SK-N-SH (cell line): ENCODE data around the gene MACROD2. TPM values are rescaled to one million over a fixed set of nuclear protein-coding genes. Genes with fewer than 3 reads are reported as not detected.

Source experiments
- CTCF ChIA-PET: fragments of 300-600, 350-600 bp; formaldehyde crosslinking; extraction: SDS; loops from one replicate; lab custom pipeline; 2021; lab: Yijun Ruan, JAX
- POLR2A ChIA-PET: fragments of 350-600 bp; sonication (Branson Sonifier 250); formaldehyde crosslinking; extraction: SDS; loops from one replicate; lab custom pipeline; 2020; ENCODE audit warnings: antibody characterized with exemption, inconsistent platforms; lab: Yijun Ruan, JAX
- DNase-seq: peaks from one replicate; pipeline ENCODE4 v3.0.0; 2012
- H2AFZ ChIP-seq: fragments of 200-600 bp; sonication (generic); 2 replicates; pipeline ENCODE4 v1.8.1; 2016; ENCODE audit warnings: antibody characterized with exemption, mild to moderate bottlenecking, low read depth
- H3F3A ChIP-seq: fragments of 200-600 bp; sonication (generic); replicated peaks from 2 replicates; pipeline ENCODE3; 2016; ENCODE audit warnings: antibody characterized with exemption, mild to moderate bottlenecking; ENCODE audit not compliant: insufficient read depth
- H3K27ac ChIP-seq, 2 experiments: fragments of 200-500 bp in 1 of 2; fragments of 200-600 bp in 1 of 2; sonication (Bioruptor generic) in 1 of 2; sonication (generic), shearing (Covaris generic) in 1 of 2; 2 replicates each; pipeline versions ENCODE4 v1.5.1 to v1.6.1; 2014 to 2016; ENCODE audit warnings: low read depth in 2 of 2, inconsistent platforms in 1 of 2, low read length in 1 of 2, mild to moderate bottlenecking in 1 of 2, mixed read lengths in 1 of 2
- H3K27me3 ChIP-seq: fragments of 200-600 bp; sonication (generic), shearing (Covaris generic); 2 replicates; pipeline ENCODE4 v1.6.1; 2016; ENCODE audit warnings: mixed run types; ENCODE audit not compliant: insufficient read depth
- H3K36me3 ChIP-seq, 2 experiments: fragments of 200-500 bp in 1 of 2; fragments of 200-600 bp in 1 of 2; sonication (Bioruptor generic) in 1 of 2; sonication (generic) in 1 of 2; replicated peaks in 1 of 2; 2 replicates each; pipeline versions ENCODE3 to v1.5.1; 2014 to 2016; ENCODE audit warnings: low read length in 1 of 2, mild to moderate bottlenecking in 1 of 2; ENCODE audit not compliant: insufficient read depth in 2 of 2, control insufficient read depth in 1 of 2
- H3K4me1 ChIP-seq, 2 experiments: fragments of 200-500 bp in 1 of 2; fragments of 200-600 bp in 1 of 2; sonication (Bioruptor generic) in 1 of 2; sonication (generic), shearing (Covaris generic) in 1 of 2; 2 replicates each; pipeline versions ENCODE4 v1.5.1 to v1.6.1; 2014 to 2016; ENCODE audit warnings: low read depth in 1 of 2, low read length in 1 of 2, mixed run types in 1 of 2; ENCODE audit not compliant: insufficient read depth in 2 of 2, control insufficient read depth in 1 of 2
- H3K4me2 ChIP-seq: fragments of 200-600 bp; sonication (generic), shearing (Covaris generic); 2 replicates; pipeline ENCODE4 v1.6.1; 2017; ENCODE audit warnings: mixed run types
- H3K4me3 ChIP-seq, 2 experiments: fragments of 200-500 bp in 1 of 2; fragments of 200-600 bp in 1 of 2; sonication (Bioruptor generic) in 1 of 2; sonication (generic), shearing (Covaris generic) in 1 of 2; 2 replicates each; pipeline versions ENCODE4 v1.5.1 to v1.8.1; 2014 to 2016; ENCODE audit warnings: low read depth in 2 of 2, inconsistent platforms in 1 of 2, low read length in 1 of 2, mild to moderate bottlenecking in 1 of 2, mixed read lengths in 1 of 2, moderate library complexity in 1 of 2
- H3K79me2 ChIP-seq: fragments of 200-600 bp; sonication (generic); 2 replicates; pipeline ENCODE4 v1.8.1; 2017; ENCODE audit warnings: mild to moderate bottlenecking; ENCODE audit not compliant: insufficient read depth
- H3K9ac ChIP-seq: fragments of 200-600 bp; sonication (generic); 2 replicates; pipeline ENCODE4 v1.6.1; 2017; ENCODE audit warnings: mixed run types
- H3K9me2 ChIP-seq: fragments of 200-600 bp; sonication (generic); 2 replicates; pipeline ENCODE4 v1.6.1; 2017; ENCODE audit warnings: mixed run types
- H3K9me3 ChIP-seq: fragments of 200-600 bp; sonication (generic); 2 replicates; pipeline ENCODE4 v1.6.1; 2017; ENCODE audit warnings: mixed run types, mild to moderate bottlenecking, moderate library complexity
- H4K20me1 ChIP-seq: fragments of 200-600 bp; sonication (generic); 2 replicates; pipeline ENCODE4 v1.6.1; 2017; ENCODE audit warnings: mild to moderate bottlenecking, mixed run types; ENCODE audit not compliant: insufficient read depth
- CHD2 ChIP-seq: fragments of 150-350 bp; IDR thresholded peaks from 2 replicates; pipeline ENCODE4 v1.6.1; 2018; ENCODE audit warnings: low read length; ENCODE audit not compliant: partially characterized antibody
- ELF1 ChIP-seq: IDR thresholded peaks from 2 replicates; pipeline ENCODE4 v1.4.0; 2012
- EP300 ChIP-seq, 2 experiments: IDR thresholded peaks; 2 replicates each; pipeline versions ENCODE4 v1.4.0 to v1.6.1; 2012; ENCODE audit warnings: borderline replicate concordance in 1 of 2, low read depth in 1 of 2, low read length in 1 of 2
- EZH2phosphoT487 ChIP-seq: fragments of 200-600 bp; sonication (generic); IDR thresholded peaks from 2 replicates; pipeline ENCODE4 v1.6.1; 2017; ENCODE audit warnings: low read depth, mixed run types, mild to moderate bottlenecking, antibody characterized with exemption, moderate library complexity, borderline replicate concordance
- FOSL2 ChIP-seq: IDR thresholded peaks from 2 replicates; pipeline ENCODE4 v1.4.0; 2012; ENCODE audit warnings: low read depth, mild to moderate bottlenecking, moderate library complexity, borderline replicate concordance
- FOXM1 ChIP-seq: IDR thresholded peaks from 2 replicates; pipeline ENCODE4 v1.4.0; 2012; ENCODE audit warnings: low read depth, mild to moderate bottlenecking
- GATA2 ChIP-seq: sonication (generic); formaldehyde crosslinking; IDR thresholded peaks from 2 replicates; pipeline ENCODE4 v1.5.0; 2020; ENCODE audit warnings: mild to moderate bottlenecking, missing genetic modification reagents
- JUND ChIP-seq: IDR thresholded peaks from 2 replicates; pipeline ENCODE4 v1.4.0; 2012
- MEF2A ChIP-seq: IDR thresholded peaks from 2 replicates; pipeline ENCODE4 v1.4.0; 2012; ENCODE audit warnings: low read depth, borderline replicate concordance
- MXI1 ChIP-seq: IDR thresholded peaks from 2 replicates; pipeline ENCODE4 v1.6.1; 2012; ENCODE audit warnings: mild to moderate bottlenecking, low read depth, low read length, improper control_type of control experiment
- NFIC ChIP-seq: IDR thresholded peaks from 2 replicates; pipeline ENCODE4 v1.4.0; 2012; ENCODE audit warnings: borderline replicate concordance
- PBX3 ChIP-seq: IDR thresholded peaks from 2 replicates; pipeline ENCODE4; 2012
- POLR2AphosphoS5 ChIP-seq: IDR thresholded peaks from 2 replicates; pipeline ENCODE4 v1.6.1; 2012; ENCODE audit warnings: low read depth, low read length
- RAD21 ChIP-seq: IDR thresholded peaks from 2 replicates; pipeline ENCODE4 v1.6.1; 2012; ENCODE audit warnings: mild to moderate bottlenecking, low read length
- REST ChIP-seq: IDR thresholded peaks from 2 replicates; pipeline ENCODE4 v1.6.1; 2012; ENCODE audit warnings: mild to moderate bottlenecking, low read depth, low read length, moderate library complexity
- RFX5 ChIP-seq: IDR thresholded peaks from 2 replicates; pipeline ENCODE4 v1.6.1; 2012; ENCODE audit warnings: mild to moderate bottlenecking, improper control_type of control experiment, low read length
- RXRA ChIP-seq: IDR thresholded peaks from 2 replicates; pipeline ENCODE4 v1.4.0; 2012; ENCODE audit warnings: low read depth, mild to moderate bottlenecking, borderline replicate concordance
- SIN3A ChIP-seq: IDR thresholded peaks from 2 replicates; pipeline ENCODE4 v1.6.1; 2012; ENCODE audit warnings: low read depth, mild to moderate bottlenecking, low read length, moderate library complexity, borderline replicate concordance
- USF1 ChIP-seq: IDR thresholded peaks from 2 replicates; pipeline ENCODE4 v1.4.0; 2012; ENCODE audit warnings: low read depth, borderline replicate concordance
- USF2 ChIP-seq: fragments of 150-350 bp; IDR thresholded peaks from 2 replicates; pipeline ENCODE4 v1.6.1; 2017; ENCODE audit warnings: antibody characterized with exemption, low read length, low read depth, borderline replicate concordance
- YY1 ChIP-seq: IDR thresholded peaks from 2 replicates; pipeline ENCODE4 v1.4.0; 2012; ENCODE audit warnings: low read depth, mild to moderate bottlenecking
- ZBTB33 ChIP-seq: IDR thresholded peaks from 2 replicates; pipeline ENCODE4 v1.4.0; 2012; ENCODE audit warnings: low read depth, borderline replicate concordance
- WGBS: methylation state at CpG from one replicate; pipeline ENCODE4 v1.1.6; 2017; ENCODE audit warnings: low lambda C conversion rate; 5-methylcytosine and 5-hydroxymethylcytosine counted together
- polyA plus RNA-seq, 3 experiments: library from polyadenylated mRNA; depleted of rRNA; stranded (reverse); fragments of >200 nt; gene quantifications; 2 replicates each; pipeline ENCODE4 v1.2.3, GENCODE V29; 2012

The MACROD2 gene
- polyA plus RNA-seq, 1 of the 3 experiments (the other 2 are of a cell fraction) = 0.33 TPM

GRCh38 chr20:15033269-15033668 lies 1038.0 kb downstream of the MACROD2 start:
- POLR2A ChIA-PET = no interaction called here
- Histone ChIP-seq H3K4me3 (no peak overlapping the region), H3K9ac (no peak overlapping the region), H3K79me2 (no peaks in the 10 kb centered on the region), H3K36me3 (no peaks in the 10 kb centered on the region), H3K27me3 (no peaks in the 10 kb centered on the region), H3K4me1 (peaks cover 0 to 2% of the 10 kb centered on the region in 2 experiments; a peak in 1 of 4 replicates), H3K9me3 (no peaks in the 10 kb centered on the region), H3K27ac (no peak overlapping the region), H2AFZ (no peak overlapping the region), H3K9me2 (no peaks in the 10 kb centered on the region), H4K20me1 (no peaks in the 10 kb centered on the region), H3K4me2 (no peak overlapping the region), H3F3A (no peaks in the 10 kb centered on the region)
- 68% methylated on average over 4 of the region's 4 CpGs for WGBS
- TF ChIP-seq REST (no peak), CHD2 (no peak), USF1 (no peak), FOSL2 (no peak), FOXM1 (no peak), EP300 (IDR thresholded peaks at IDR 0.05; ENCODE audit: borderline replicate concordance in 1 of 2, low read depth in 1 of 2, low read length in 1 of 2) (no peak), NFIC (no peak), EZH2phosphoT487 (no peak)
- no peak for DNase-seq
- CTCF ChIA-PET = no interaction called here

- H3K27ac ChIP-seq = no peak overlapping the region
- CTCF ChIA-PET = no interaction called here
- H3F3A ChIP-seq = no peaks in the 10 kb centered on the region
- H3K27me3 ChIP-seq = no peaks in the 10 kb centered on the region
- H3K4me1 ChIP-seq = peaks cover 0 to 2% of the 10 kb centered on the region in 2 experiments; a peak in 1 of 4 replicates
- no peaks in the 10 kb centered on the region for H4K20me1 ChIP-seq
- no peak overlapping the region for H3K9ac ChIP-seq
- DNase-seq = no peak
- no peaks in the 10 kb centered on the region for H3K9me3 ChIP-seq
- H3K9me2 ChIP-seq = no peaks in the 10 kb centered on the region
- POLR2A ChIA-PET = no interaction called here
- WGBS = 64% methylated on average over 8 of the region's 8 CpGs
- H3K79me2 ChIP-seq = no peaks in the 10 kb centered on the region
- H3K4me2 ChIP-seq = no peak overlapping the region
- no peaks in the 10 kb centered on the region for H3K36me3 ChIP-seq
- H2AFZ ChIP-seq = no peak overlapping the region
- no peak overlapping the region for H3K4me3 ChIP-seq
- TF ChIP-seq JUND (no peak), RAD21 (no peak), FOXM1 (no peak), PBX3 (no peak), USF2 (no peak), POLR2AphosphoS5 (no peak), MEF2A (no peak), RXRA (no peak), YY1 (no peak), GATA2 (CRISPR knock-in tag) (no peak), ELF1 (no peak), ZBTB33 (no peak), SIN3A (no peak), RFX5 (no peak), MXI1 (no peak)
Observed at GRCh38 chr20:15033891-15034290, 1038.6 kb downstream of the MACROD2 start.
